RPMI8226 (cell line): ENCODE measurements around the gene EIF6.
"Not testable (repeated sequence)": the region's sequence is repeated elsewhere in the genome, so short reads cannot be mapped to it uniquely, and the experiment has no call there.

ENCODE experiments used
- DNase-seq: peaks from one replicate; pipeline ENCODE4 v3.0.0-alpha.2; 2015

EIF6 gene

GRCh38 chr20:35277531-35278395 is 6.8 kb downstream of the EIF6 start, which contains the start of gene MMP24OS:
Gene MMP24OS, minus strand, starts transcription at chr20:35278122. Its CDS starts 193 bp downstream, at chr20:35277929.
- peak; percentile 92 for DNase-seq

- no peak for DNase-seq
Observed at GRCh38 chr20:35277127-35277526, 7.4 kb downstream of the EIF6 start.

GRCh38 chr20:35276408-35276807 is 8.2 kb downstream of the EIF6 start:
- no peak for DNase-seq

GRCh38 chr20:35275741-35276251 is 8.8 kb downstream of the EIF6 start:
- DNase-seq, result no peak

- DNase-seq, result no peak
Observed at GRCh38 chr20:35274172-35275092, 10.1 kb downstream of the EIF6 start.

- DNase-seq, result no peak
Observed at GRCh38 chr20:35273449-35274171, 11.0 kb downstream of the EIF6 start.

- DNase-seq, result no peak
Observed at GRCh38 chr20:35271904-35272303, 12.7 kb downstream of the EIF6 start.

- no peak for DNase-seq
Observed at GRCh38 chr20:35271073-35271882, 13.3 kb downstream of the EIF6 start.

- DNase-seq, result no peak
Observed at GRCh38 chr20:35270021-35270902, 14.3 kb downstream of the EIF6 start.

GRCh38 chr20:35269055-35269781 is 15.4 kb downstream of the EIF6 start:
- peak; percentile 70 for DNase-seq

GRCh38 chr20:35267092-35267491 is 17.5 kb downstream of the EIF6 start:
- DNase-seq, result no peak

- DNase-seq, result no peak
Observed at GRCh38 chr20:35264755-35265154, 19.8 kb downstream of the EIF6 start.

GRCh38 chr20:35263532-35264341 is 20.8 kb downstream of the EIF6 start:
- no peak for DNase-seq

- not testable (repeated sequence) for DNase-seq
Observed at GRCh38 chr20:35262731-35263531, 21.6 kb downstream of the EIF6 start.

- not testable (repeated sequence) for DNase-seq
Observed at GRCh38 chr20:35262321-35262720, 22.3 kb downstream of the EIF6 start.

- DNase-seq, result no peak
Observed at GRCh38 chr20:35260426-35260825, 24.1 kb downstream of the EIF6 start.

- DNase-seq, result no peak
Observed at GRCh38 chr20:35257175-35257909, 27.2 kb downstream of the EIF6 start.
